Erythroblast (primary cell): ENCODE data around the gene BOD1.

Source experiments
- GATA1 ChIP-seq: IDR thresholded peaks from 2 replicates; pipeline ENCODE4 v1.6.1; 2011; ENCODE audit warnings: low read depth, mild to moderate bottlenecking, control low read depth, low read length, moderate library complexity
- POLR2A ChIP-seq: IDR thresholded peaks from 2 replicates; pipeline ENCODE4 v1.6.1; 2011; ENCODE audit warnings: mild to moderate bottlenecking, low read length

GRCh38 chr5:173568703-173569102, 47.7 kb downstream of the BOD1 start:
- TF ChIP-seq POLR2A (no peak), GATA1 (no peak)
